DLD1 (cell line): ENCODE data around the gene FEZ2.
"Not testable (repeated sequence)": the region's sequence is repeated elsewhere in the genome, so short reads cannot be mapped to it uniquely, and the experiment has no call there.

Experiments used
- in situ Hi-C: cut with HindIII; loops from 2 replicates; pipeline ENCODE4 v1.10.0; 2017; ENCODE audit warnings: low sequenced_read_pairs

The FEZ2 gene

GRCh38 chr2:36597532-36598377 is at the start of gene FEZ2:
Gene FEZ2 (minus strand): TSS chr2:36598168. CDS start chr2:36598142, 26 bp downstream.
- in situ Hi-C loops = no loop called here

- in situ Hi-C loops = no loop called here
These were observed 37.1 kb upstream of the FEZ2 start for GRCh38 chr2:36634981-36635597.

DNA sequence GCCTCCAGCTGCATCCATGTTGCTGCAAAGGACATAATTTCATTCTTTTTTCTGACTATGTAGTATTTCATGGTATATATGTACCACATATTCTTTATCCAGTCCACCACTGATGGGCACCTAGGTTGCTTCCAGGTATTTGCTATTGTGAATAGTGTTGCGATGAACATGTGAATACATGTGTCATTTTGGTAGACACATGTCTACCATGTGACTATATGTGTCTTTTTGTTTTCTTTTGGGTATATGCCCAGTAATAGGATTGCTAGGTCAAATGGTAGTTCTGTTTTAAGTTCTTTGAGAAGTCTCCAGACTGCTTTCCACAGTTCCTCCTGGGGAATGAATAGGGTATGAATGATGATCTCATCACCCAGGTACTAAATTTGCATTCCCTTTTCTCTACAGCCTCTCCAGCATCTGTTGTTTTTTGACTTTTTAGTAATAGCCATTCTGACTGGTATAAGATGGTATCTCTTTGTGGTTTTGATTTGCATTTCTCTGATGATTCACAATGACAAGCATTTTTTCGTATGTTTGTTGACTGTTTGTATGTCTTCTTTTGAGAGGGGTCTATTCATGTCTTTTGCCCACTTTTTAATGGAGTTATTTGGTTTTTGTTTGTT is 35.6 kb upstream of the FEZ2 start:
- in situ Hi-C loops = no loop called here

GRCh38 chr2:36626756-36627155 is 28.8 kb upstream of the FEZ2 start:
- in situ Hi-C loops = no loop called here

- in situ Hi-C loops = no loop called here
These were observed 28.1 kb upstream of the FEZ2 start for GRCh38 chr2:36626071-36626470.

- in situ Hi-C loops = no loop called here
These were observed 27.3 kb upstream of the FEZ2 start for GRCh38 chr2:36625304-36625703.

DNA sequence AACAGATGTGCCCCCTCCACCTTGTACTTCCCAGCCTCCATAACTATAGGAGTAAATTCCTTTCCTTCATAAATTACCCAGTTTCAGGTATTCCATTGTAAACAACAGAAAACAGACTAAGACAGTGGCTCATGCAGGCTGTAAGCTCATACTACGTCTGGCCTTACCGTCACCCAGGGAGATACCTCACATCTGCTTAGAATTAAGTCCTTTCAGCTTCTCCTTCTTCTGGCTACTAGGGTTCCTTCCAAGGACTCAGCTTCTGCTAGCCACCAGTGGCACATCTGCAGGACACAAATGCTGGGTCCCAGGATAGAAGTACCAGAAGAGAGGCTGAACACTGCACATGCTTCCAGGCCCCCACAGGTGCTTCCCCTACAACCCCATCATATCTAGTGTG is 22.4 kb upstream of the FEZ2 start:
- in situ Hi-C loops = no loop called here

GRCh38 chr2:36618381-36618780 is 20.4 kb upstream of the FEZ2 start:
- in situ Hi-C loops = no loop called here

GRCh38 chr2:36616947-36617346 is 19.0 kb upstream of the FEZ2 start:
- in situ Hi-C loops = no loop called here

DNA sequence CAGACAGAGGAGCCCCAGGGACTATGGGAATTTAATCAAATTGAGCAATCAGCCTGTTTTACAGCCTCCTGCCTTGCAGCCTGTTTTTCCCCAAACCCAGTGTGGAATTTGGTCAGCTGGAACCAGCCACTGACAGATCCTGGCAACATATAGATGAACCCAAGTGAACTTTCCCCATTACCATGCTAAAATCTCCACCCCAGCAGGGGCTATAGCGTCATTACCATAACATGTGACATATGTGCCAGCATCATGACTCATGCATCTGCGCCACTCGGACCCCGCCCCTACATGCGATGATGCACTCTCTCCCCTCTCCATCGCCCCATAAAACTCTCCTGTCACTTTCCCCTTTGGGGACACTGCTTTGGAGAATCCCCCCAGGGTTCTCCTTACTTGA is 17.3 kb upstream of the FEZ2 start:
- in situ Hi-C loops = no loop called here

DNA sequence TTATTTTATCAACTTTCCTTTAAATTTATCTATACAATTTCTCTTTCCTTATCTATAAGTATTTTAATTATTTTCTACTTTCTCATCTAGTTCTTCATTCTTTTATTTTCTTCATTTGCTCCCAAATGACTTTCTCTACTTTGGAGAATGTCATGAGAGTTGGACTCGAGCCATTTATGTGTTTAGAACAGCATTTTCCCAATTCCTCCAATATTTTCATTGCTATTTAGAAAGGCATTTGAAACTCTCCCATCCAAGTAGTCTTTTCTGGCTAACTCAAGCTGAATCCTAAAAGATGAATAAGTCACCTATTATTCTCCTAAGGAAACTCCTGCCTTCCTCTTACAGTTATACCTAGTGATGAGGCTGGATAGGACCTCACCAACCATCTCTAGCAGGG is 15.8 kb upstream of the FEZ2 start:
- in situ Hi-C loops = no loop called here

GRCh38 chr2:36611316-36611990 is 13.5 kb upstream of the FEZ2 start:
- in situ Hi-C loops = no loop called here

- in situ Hi-C loops = no loop called here
These were observed 11.5 kb upstream of the FEZ2 start for GRCh38 chr2:36609507-36609906.

DNA sequence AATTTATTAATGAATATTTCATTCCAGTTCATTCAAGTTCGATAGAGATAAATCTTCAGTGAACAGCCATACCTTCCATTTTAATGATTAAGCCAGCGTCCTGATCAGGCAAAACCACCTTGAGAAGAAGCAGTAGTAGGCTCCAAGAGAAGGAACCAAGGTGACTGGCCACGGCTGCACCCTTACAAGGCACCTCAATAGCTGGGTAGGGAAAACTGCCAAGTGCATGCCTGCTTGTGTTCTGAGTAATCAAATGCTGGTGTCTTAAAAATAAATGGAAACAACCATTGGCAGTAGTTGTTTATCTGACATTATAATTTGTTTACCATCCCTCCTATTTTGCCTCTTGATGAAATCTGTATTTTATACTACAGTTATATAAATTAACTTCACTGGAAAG is 10.0 kb upstream of the FEZ2 start:
- in situ Hi-C loops = no loop called here

- in situ Hi-C loops = no loop called here
These were observed 9.0 kb upstream of the FEZ2 start for GRCh38 chr2:36606925-36607324.

- in situ Hi-C loops = no loop called here
These were observed 7.3 kb upstream of the FEZ2 start for GRCh38 chr2:36605273-36605672.

DNA sequence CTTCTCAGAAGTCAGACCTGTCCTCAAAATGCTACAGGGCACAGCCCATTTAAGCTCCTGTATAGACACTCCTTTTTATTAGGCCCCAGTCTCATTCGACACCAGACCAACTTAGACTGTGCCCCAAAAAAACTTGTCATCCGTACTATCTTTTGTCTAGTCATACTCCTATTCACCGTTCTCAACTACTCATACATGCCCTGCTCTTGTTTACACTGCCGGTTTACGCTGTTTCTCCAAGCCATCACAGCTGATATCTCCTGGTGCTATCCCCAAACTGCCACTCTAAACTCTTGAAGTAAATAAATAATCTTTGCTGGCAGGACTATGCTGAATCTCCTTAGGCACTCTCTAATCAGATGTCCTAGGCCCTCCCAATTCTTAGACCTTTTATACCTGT is 5.7 kb upstream of the FEZ2 start:
- in situ Hi-C loops = not testable (repeated sequence)

GRCh38 chr2:36597003-36597531 is 901 bp downstream of the FEZ2 start:
- in situ Hi-C loops = no loop called here

- in situ Hi-C loops = no loop called here
These were observed 1.6 kb downstream of the FEZ2 start for GRCh38 chr2:36596397-36596796.

DNA sequence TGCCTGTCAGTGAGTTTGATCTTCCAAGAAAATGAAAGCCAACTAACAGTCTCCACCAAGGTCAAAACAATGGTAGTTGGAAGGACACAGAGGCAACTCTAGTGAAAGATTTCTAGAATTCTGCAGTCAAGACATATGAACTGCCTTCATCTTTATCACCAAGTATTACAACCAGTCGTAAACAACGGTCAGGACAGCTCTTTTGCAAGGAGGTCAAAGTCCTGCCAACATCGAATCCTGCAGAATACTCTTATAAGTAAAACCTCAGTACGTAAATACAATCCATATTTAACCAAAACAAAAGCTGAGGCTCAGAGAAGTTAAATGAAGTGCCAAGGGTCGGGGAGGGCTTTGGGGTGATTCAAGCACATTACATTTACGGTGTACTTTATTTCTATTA is 3.1 kb downstream of the FEZ2 start:
- in situ Hi-C loops = no loop called here

DNA sequence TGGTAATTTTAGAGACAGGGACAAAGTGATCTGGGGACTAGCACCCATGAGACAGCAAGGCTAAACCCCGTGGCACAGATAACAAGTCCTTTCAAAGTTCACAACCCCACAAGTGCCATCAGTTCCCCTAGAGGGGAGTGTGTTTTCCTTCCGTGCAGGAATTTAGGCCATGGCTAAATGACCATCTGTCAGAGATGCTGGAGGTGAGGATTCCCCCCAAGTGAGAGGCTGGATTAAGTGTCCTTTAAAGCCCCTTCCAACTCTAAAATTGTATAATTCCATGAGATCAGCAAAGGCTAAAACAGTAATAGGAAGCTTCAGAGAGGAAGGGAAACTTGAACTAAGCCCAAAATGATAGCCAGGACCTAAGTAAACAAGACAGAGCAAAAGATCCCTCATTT is 8.7 kb downstream of the FEZ2 start:
- in situ Hi-C loops = no loop called here
